HEK293T (cell line): Measurements from ENCODE around the gene SPINK4.

Experiments used
- CTCF ChIA-PET: fragments of 350-600 bp; formaldehyde crosslinking; extraction: SDS; loops from one replicate; lab custom pipeline; 2021; ENCODE audit warnings: antibody characterized with exemption, inconsistent platforms; lab: Yijun Ruan, JAX
- POLR2A ChIA-PET: fragments of 350-600 bp; formaldehyde crosslinking; extraction: SDS; loops from one replicate; lab custom pipeline; 2020; ENCODE audit warnings: antibody characterized with exemption, inconsistent platforms; lab: Yijun Ruan, JAX
- DNase-seq: peaks from one replicate; pipeline ENCODE4 v3.0.0; 2012; ENCODE audit warnings: mixed read lengths; ENCODE audit errors: extremely low spot score
- ARNT ChIP-seq: fragments of 450-650 bp; IDR thresholded peaks from 2 replicates; pipeline ENCODE4 v1.6.1; 2017; ENCODE audit warnings: mild to moderate bottlenecking
- BHLHE40 ChIP-seq: fragments of 450-650 bp; IDR thresholded peaks from 2 replicates; pipeline ENCODE4 v1.6.1; 2016; ENCODE audit warnings: mild to moderate bottlenecking, moderate library complexity, borderline replicate concordance
- CTBP1 ChIP-seq: fragments of 450-650 bp; IDR thresholded peaks from 2 replicates; pipeline ENCODE4 v1.6.1; 2016; ENCODE audit warnings: borderline replicate concordance
- ELF4 ChIP-seq: fragments of 450-650 bp; IDR thresholded peaks from 2 replicates; pipeline ENCODE4 v1.6.1; 2017; ENCODE audit warnings: antibody characterized with exemption
- FOXA1 ChIP-seq: fragments of 450-650 bp; IDR thresholded peaks from 2 replicates; pipeline ENCODE4 v1.6.1; 2016; ENCODE audit warnings: mild to moderate bottlenecking
- FOXK2 ChIP-seq: fragments of 450-650 bp; IDR thresholded peaks from 2 replicates; pipeline ENCODE4 v1.6.1; 2016; ENCODE audit warnings: mild to moderate bottlenecking
- FOXM1 ChIP-seq: fragments of 450-650 bp; IDR thresholded peaks from 2 replicates; pipeline ENCODE4 v1.6.1; 2017; ENCODE audit warnings: mild to moderate bottlenecking, borderline replicate concordance
- HDGF ChIP-seq: fragments of 450-650 bp; IDR thresholded peaks from 2 replicates; pipeline ENCODE4 v1.6.1; 2017; ENCODE audit warnings: antibody characterized with exemption, borderline replicate concordance
- L3MBTL2 ChIP-seq: fragments of 450-650 bp; conservative IDR thresholded peaks from 2 replicates; pipeline ENCODE4 v1.6.1; 2016; ENCODE audit warnings: mild to moderate bottlenecking
- LEF1 ChIP-seq: fragments of 450-650 bp; IDR thresholded peaks from 2 replicates; pipeline ENCODE4 v1.6.1; 2017; ENCODE audit warnings: mild to moderate bottlenecking, borderline replicate concordance
- NFRKB ChIP-seq: fragments of 450-650 bp; IDR thresholded peaks from 2 replicates; pipeline ENCODE4 v1.6.1; 2016; ENCODE audit warnings: mild to moderate bottlenecking, moderate library complexity
- PKNOX1 ChIP-seq: fragments of 450-650 bp; IDR thresholded peaks from 2 replicates; pipeline ENCODE4 v1.6.1; 2016
- SP1 ChIP-seq: fragments of 450-650 bp; IDR thresholded peaks from 2 replicates; pipeline ENCODE4 v1.6.1; 2017
- SUZ12 ChIP-seq: fragments of 450-650 bp; IDR thresholded peaks from 2 replicates; pipeline ENCODE4 v1.6.1; 2016; ENCODE audit warnings: mild to moderate bottlenecking
- TARDBP ChIP-seq: fragments of 450-650 bp; IDR thresholded peaks from 2 replicates; pipeline ENCODE4 v1.6.1; 2016
- ZNF384 ChIP-seq: fragments of 450-650 bp; IDR thresholded peaks from 2 replicates; pipeline ENCODE4 v1.6.1; 2016

The SPINK4 gene

GRCh38 chr9:33227741-33228140 lies 12.2 kb upstream of the SPINK4 start:
- CTCF ChIA-PET: interaction anchor here (0.6 to 1.1 kb wide), 2 partner anchors 35 to 55 kb away, joined by 3 read pairs; no protein-coding TSS in a partner anchor
- DNase-seq: no peak
- POLR2A ChIA-PET: no interaction called here
- TF ChIP-seq BHLHE40 (no peak), L3MBTL2 (no peak), TARDBP (no peak), ZNF384 (no peak), CTBP1 (no peak), NFRKB (no peak), SUZ12 (no peak), HDGF (no peak), ARNT (no peak), SP1 (no peak), ELF4 (no peak), FOXK2 (no peak)

- TF ChIP-seq HDGF (no peak), FOXA1 (no peak), SP1 (no peak), SUZ12 (no peak), LEF1 (no peak), ARNT (no peak), TARDBP (no peak), CTBP1 (no peak), FOXM1 (no peak), ZNF384 (no peak), BHLHE40 (no peak), ELF4 (no peak), FOXK2 (no peak), PKNOX1 (no peak), NFRKB (no peak), L3MBTL2 (no peak)
- POLR2A ChIA-PET: no interaction called here
- CTCF ChIA-PET: no interaction called here
- no peak for DNase-seq
These were observed 11.4 kb upstream of the SPINK4 start for GRCh38 chr9:33228606-33229005.

- ChIA-PET POLR2A (no interaction called here), CTCF (no interaction called here)
- no peak for DNase-seq
- TF ChIP-seq LEF1 (no peak), SUZ12 (no peak), NFRKB (no peak), CTBP1 (no peak), FOXA1 (no peak), PKNOX1 (no peak), TARDBP (no peak), ZNF384 (no peak), HDGF (no peak), BHLHE40 (no peak), FOXM1 (no peak), ARNT (no peak), SP1 (no peak), FOXK2 (no peak), ELF4 (no peak)
These were observed 10.4 kb upstream of the SPINK4 start for GRCh38 chr9:33229359-33230114.

GRCh38 chr9:33230756-33231622 lies 9.0 kb upstream of the SPINK4 start:
- DNase-seq: no peak
- POLR2A ChIA-PET: no interaction called here
- CTCF ChIA-PET: no interaction called here
- TF ChIP-seq L3MBTL2 (no peak), FOXM1 (no peak), BHLHE40 (no peak), NFRKB (no peak), ARNT (no peak), HDGF (no peak), ZNF384 (no peak), FOXA1 (no peak), CTBP1 (no peak), ELF4 (no peak)

GRCh38 chr9:33231623-33231942 lies 8.4 kb upstream of the SPINK4 start:
- CTCF ChIA-PET: no interaction called here
- DNase-seq: no peak
- TF ChIP-seq ELF4: no peak
- POLR2A ChIA-PET: no interaction called here

- TF ChIP-seq NFRKB: no peak
- TF ChIP-seq BHLHE40: no peak
- TF ChIP-seq SP1: no peak
- TF ChIP-seq CTBP1: no peak
- no peak for TF ChIP-seq PKNOX1
- no peak for TF ChIP-seq ZNF384
- TF ChIP-seq ARNT: no peak
- no peak for TF ChIP-seq L3MBTL2
- no peak for TF ChIP-seq FOXA1
- TF ChIP-seq FOXK2: no peak
- no peak for TF ChIP-seq FOXM1
- TF ChIP-seq ELF4: no peak
- no peak for TF ChIP-seq SUZ12
- TF ChIP-seq TARDBP: no peak
- no peak for TF ChIP-seq LEF1
- TF ChIP-seq HDGF: no peak
- CTCF ChIA-PET: no interaction called here
- no peak for DNase-seq
- POLR2A ChIA-PET: no interaction called here
These were observed 7.2 kb upstream of the SPINK4 start for GRCh38 chr9:33232815-33233214.
